ENCODE data around the gene PSMC4. TPM values are rescaled to one million over a fixed set of nuclear protein-coding genes. Genes with fewer than 3 reads are reported as not detected.

Gene PSMC4
- total and polyA plus RNA-seq, 12 donors = 64.1 to 111 (median 80.4) TPM

GRCh38 chr19:40026597-40026970 is 55.6 kb downstream of the PSMC4 start:
- WGBS, 2 donors = 86 to 97% methylated on average over 5 of the region's 5 CpGs
- Histone ChIP-seq H3K4me1 (no peaks in the 10 kb centered on the region), H3K36me3 (peaks cover 0 to 13% (median 0%) of the 10 kb centered on the region in 9 donors), H3K4me3 (no peak overlapping the region), H3K27me3 (no peaks in the 10 kb centered on the region), H3K9me3 (peaks cover under 1 to 100% (median 77%) of the 10 kb centered on the region in 11 donors), H3K27ac (no peak overlapping the region)
- ATAC-seq (no peak), DNase-seq (no peak)
- intact Hi-C loops (cut with DNase I) = no loop called here
- TF ChIP-seq CTCF (IDR thresholded peaks at IDR 0.05) = no peak

Other genes starting within 250 kb of the PSMC4 start
- gene CLC, start 233.1 kb upstream of the PSMC4 start, total RNA-seq = 1 to 10 TPM in 1 of 10 donors, under 1 TPM in 1, not detected in 8; 0.47 to 8.9 TPM
- not detected for gene CLC, start 233.1 kb upstream of the PSMC4 start, polyA plus RNA-seq
- gene LEUTX, start 192.3 kb upstream of the PSMC4 start, total RNA-seq = not detected
- not detected for gene LEUTX, start 192.3 kb upstream of the PSMC4 start, polyA plus RNA-seq
- gene DYRK1B, start 137.0 kb upstream of the PSMC4 start, total RNA-seq = 10 to 100 TPM; 10.1 to 43.5 (median 37.6) TPM
- gene DYRK1B, start 137.0 kb upstream of the PSMC4 start, polyA plus RNA-seq = 10 to 100 TPM in 1 of 2 donors, 1 to 10 TPM in 1; 7.3 to 17.3 TPM
- 10 to 100 TPM; 52.7 to 95.4 (median 67.4) TPM for gene FBL, start 124.8 kb upstream of the PSMC4 start, total RNA-seq
- 100 to 1,000 TPM; 102 to 192 TPM for gene FBL, start 124.8 kb upstream of the PSMC4 start, polyA plus RNA-seq
- gene FCGBP, start 36.5 kb upstream of the PSMC4 start, total RNA-seq = 10 to 100 TPM in 2 of 10 donors, 1 to 10 TPM in 4, under 1 TPM in 4; 0.30 to 42.3 (median 1.9) TPM
- gene FCGBP, start 36.5 kb upstream of the PSMC4 start, polyA plus RNA-seq = 1 to 10 TPM in 1 of 2 donors, under 1 TPM in 1; 0.74 to 1.2 TPM
- gene ZNF546, start 25.9 kb downstream of the PSMC4 start, total RNA-seq = 10 to 100 TPM in 5 of 10 donors, 1 to 10 TPM in 5; 5.7 to 13.5 (median 8.9) TPM
- 1 to 10 TPM in 1 of 2 donors, under 1 TPM in 1; 0.72 to 4.8 TPM for gene ZNF546, start 25.9 kb downstream of the PSMC4 start, polyA plus RNA-seq
- gene ZNF780B, start 85.1 kb downstream of the PSMC4 start, total RNA-seq = 10 to 100 TPM; 20.6 to 29.7 (median 25.8) TPM
- gene ZNF780B, start 85.1 kb downstream of the PSMC4 start, polyA plus RNA-seq = 10 to 100 TPM in 1 of 2 donors, 1 to 10 TPM in 1; 3.1 to 18.1 TPM
- 10 to 100 TPM in 8 of 10 donors, 1 to 10 TPM in 2; 5.5 to 19.4 (median 12.2) TPM for gene ZNF780A, start 119.8 kb downstream of the PSMC4 start, total RNA-seq
- gene ZNF780A, start 119.8 kb downstream of the PSMC4 start, polyA plus RNA-seq = 10 to 100 TPM in 1 of 2 donors, 1 to 10 TPM in 1; 8.8 to 11.0 TPM
- gene MAP3K10, start 220.3 kb downstream of the PSMC4 start, total RNA-seq = 10 to 100 TPM; 10.8 to 29.1 (median 15.8) TPM
- 10 to 100 TPM; 12.1 to 31.2 TPM for gene MAP3K10, start 220.3 kb downstream of the PSMC4 start, polyA plus RNA-seq
- gene TTC9B, start 247.2 kb downstream of the PSMC4 start, total RNA-seq = not detected
- gene TTC9B, start 247.2 kb downstream of the PSMC4 start, polyA plus RNA-seq = not detected

Measured in heart right ventricle (tissue), 16 donors.